Common myeloid progenitor, CD34-positive (primary cell): ENCODE results near the gene CDKN2C.
A peak's percentile ranks its signal among the peaks of the same experiment; 100 is the strongest.

Source experiments
- CTCF ChIA-PET: fragments of 350-600 bp; sonication (Branson Sonifier 250); formaldehyde crosslinking; loops from one replicate; lab custom pipeline; 2021; ENCODE audit warnings: antibody characterized with exemption; lab: Charles Lee
- POLR2A ChIA-PET: fragments of 350-600 bp; sonication (Branson Sonifier 250); formaldehyde crosslinking; loops from one replicate; lab custom pipeline; 2021; ENCODE audit warnings: antibody characterized with exemption; lab: Charles Lee
- DNase-seq, 3 donors: peaks; one replicate each; pipeline versions ENCODE4 v3.0.0 to v3.0.0-alpha.2; 2013
- H3K27ac ChIP-seq, 2 experiments: 1 replicate in 1 of 2; 2 replicates in 1 of 2; pipeline ENCODE4 v1.7.0; 2013; ENCODE audit warnings: inconsistent platforms in 2 of 2, low read length in 2 of 2, mild to moderate bottlenecking in 2 of 2, low read depth in 1 of 2, moderate library complexity in 1 of 2; ENCODE audit not compliant: severe bottlenecking in 2 of 2, insufficient read depth in 1 of 2, poor library complexity in 1 of 2
- H3K27me3 ChIP-seq, 5 experiments: replicated peaks in 2 of 5; 1 replicate in 3 of 5; 2 replicates in 2 of 5; pipeline versions ENCODE4 v1.6.1 to v1.7.0; 2013; ENCODE audit warnings: low read length in 4 of 5, mild to moderate bottlenecking in 2 of 5, moderate library complexity in 2 of 5, inconsistent platforms in 1 of 5; ENCODE audit not compliant: insufficient read depth in 5 of 5, control insufficient read depth in 4 of 5
- H3K36me3 ChIP-seq, 4 experiments: 1 replicate in 2 of 4; 2 replicates in 2 of 4; pipeline versions ENCODE4 v1.6.1 to v1.7.0; 2013; ENCODE audit warnings: low read length in 3 of 4, control low read depth in 1 of 4, mild to moderate bottlenecking in 1 of 4; ENCODE audit not compliant: control insufficient read depth in 4 of 4, insufficient read depth in 4 of 4
- H3K4me1 ChIP-seq, 4 experiments: 1 replicate in 3 of 4; 2 replicates in 1 of 4; pipeline versions ENCODE4 v1.6.1 to v1.7.1; 2013; ENCODE audit warnings: low read length in 3 of 4, mild to moderate bottlenecking in 3 of 4, control low read depth in 1 of 4, inconsistent platforms in 1 of 4, moderate library complexity in 1 of 4; ENCODE audit not compliant: control insufficient read depth in 4 of 4, insufficient read depth in 4 of 4; ENCODE audit errors: control extremely low read depth in 1 of 4
- H3K4me3 ChIP-seq, 7 experiments: 1 replicate in 4 of 7; 2 replicates in 3 of 7; pipeline versions ENCODE4 v1.5.1 to v1.7.0; 2013; ENCODE audit warnings: mild to moderate bottlenecking in 7 of 7, low read length in 6 of 7, moderate library complexity in 6 of 7, inconsistent platforms in 2 of 7, low read depth in 2 of 7, control low read depth in 1 of 7; ENCODE audit not compliant: insufficient read depth in 4 of 7, control insufficient read depth in 1 of 7; ENCODE audit errors: extremely low read depth in 1 of 7
- H3K9me3 ChIP-seq, 5 experiments: 1 replicate in 4 of 5; 2 replicates in 1 of 5; pipeline versions ENCODE4 v1.6.1 to v1.7.1; 2013; ENCODE audit warnings: low read length in 4 of 5, mild to moderate bottlenecking in 2 of 5, inconsistent platforms in 1 of 5, low read depth in 1 of 5, moderate library complexity in 1 of 5; ENCODE audit not compliant: control insufficient read depth in 4 of 5, insufficient read depth in 2 of 5; ENCODE audit errors: control extremely low read depth in 1 of 5
- WGBS: methylation state at CpG from one replicate; pipeline ENCODE4 v1.1.5; 2013; ENCODE audit not compliant: insufficient coverage; 5-methylcytosine and 5-hydroxymethylcytosine counted together

Gene CDKN2C

GRCh38 chr1:50968821-50969610 is 1.0 kb upstream of the CDKN2C start:
- peak overlapping the region; percentile 64 to 85 for H3K27ac ChIP-seq
- peaks cover 0 to 3% (median under 1%) of the 10 kb centered on the region in 4 experiments for H3K36me3 ChIP-seq
- peak; percentile 41 to 83 (median 70) for DNase-seq
- POLR2A ChIA-PET = interaction anchor here (1.5 to 2.1 kb wide), 3 partner anchors 8 to 9 kb away, joined by 6 to 7 read pairs (median 7); partner anchors contain the start of gene FAF1
- WGBS = under 1% methylated on average over 62 of the region's 65 CpGs
- CTCF ChIA-PET = interaction anchor here (0.6 to 3.4 kb wide), 4 partner anchors 9 to 40 kb away, joined by 3 to 20 read pairs (median 12); partner anchors contain the start of gene FAF1
- H3K4me1 ChIP-seq = peaks cover 8 to 41% (median 18%) of the 10 kb centered on the region in 4 experiments
- H3K9me3 ChIP-seq = no peaks in the 10 kb centered on the region
- peaks cover 0 to 3% (median 0%) of the 10 kb centered on the region in 5 experiments for H3K27me3 ChIP-seq
- peak overlapping the region; percentile 85 to 99 (median 97) for H3K4me3 ChIP-seq

GRCh38 chr1:50970509-50970887 is 453 bp downstream of the CDKN2C start:
- Histone ChIP-seq H3K27ac (peak overlapping the region; percentile 9 to 85), H3K9me3 (no peaks in the 10 kb centered on the region), H3K4me1 (peaks cover 8 to 41% (median 18%) of the 10 kb centered on the region in 4 experiments), H3K27me3 (peaks cover 0 to 4% (median 2%) of the 10 kb centered on the region in 5 experiments), H3K4me3 (peak overlapping the region; percentile 85 to 99 (median 97)), H3K36me3 (peaks cover 0 to 5% (median 1%) of the 10 kb centered on the region in 4 experiments)
- WGBS = 0% methylated on average over 1 of the region's 6 CpGs
- CTCF ChIA-PET = interaction anchor here (0.8 to 3.4 kb wide), 5 partner anchors 7 to 41 kb away, joined by 3 to 20 read pairs (median 11); partner anchors contain the start of gene FAF1
- no peak for DNase-seq
- POLR2A ChIA-PET = interaction anchor here (0.6 to 2.1 kb wide), 3 partner anchors 8 to 195 kb away, joined by 3 to 7 read pairs (median 3); partner anchors contain the start of gene FAF1

GRCh38 chr1:50970931-50971582 is 1.0 kb downstream of the CDKN2C start:
- H3K9me3 ChIP-seq = no peaks in the 10 kb centered on the region
- peaks cover 0 to 10% (median 4%) of the 10 kb centered on the region in 5 experiments for H3K27me3 ChIP-seq
- 22% methylated on average over 4 of the region's 7 CpGs for WGBS
- ChIA-PET POLR2A (interaction anchor here (2.1 kb wide), 1 partner anchor 11 kb away, joined by 7 read pairs; the partner anchor contains the start of gene FAF1), CTCF (interaction anchor here (0.6 to 3.0 kb wide), 5 partner anchors 10 to 42 kb away, joined by 3 to 20 read pairs (median 4); partner anchors contain the start of gene FAF1)
- H3K4me1 ChIP-seq = peaks cover 8 to 41% (median 18%) of the 10 kb centered on the region in 4 experiments
- no peak for DNase-seq
- H3K36me3 ChIP-seq = peaks cover 0 to 5% (median 1%) of the 10 kb centered on the region in 4 experiments
- H3K27ac ChIP-seq = peak overlapping the region; percentile 9 to 85
- peak overlapping the region in 6 of 7 experiments; percentile 27 to 98 (median 88) for H3K4me3 ChIP-seq

- peaks cover 12 to 48% (median 23%) of the 10 kb centered on the region in 4 experiments for H3K4me1 ChIP-seq
- H3K9me3 ChIP-seq = no peaks in the 10 kb centered on the region
- CTCF ChIA-PET = interaction anchor here (1.1 kb wide), 1 partner anchor 9 kb away, joined by 4 read pairs; no protein-coding TSS in a partner anchor
- POLR2A ChIA-PET = no interaction called here
- WGBS = no CpG with 5 or more reads among the region's 6 CpGs
- peak overlapping the region in 1 of 2 experiments; percentile 85 for H3K27ac ChIP-seq
- DNase-seq = no peak
- H3K27me3 ChIP-seq = peaks cover 0 to 18% (median 11%) of the 10 kb centered on the region in 5 experiments
- H3K4me3 ChIP-seq = peak overlapping the region in 1 of 7 experiments; percentile 3
- H3K36me3 ChIP-seq = peaks cover 0 to 5% (median 1%) of the 10 kb centered on the region in 4 experiments
Measured at GRCh38 chr1:50971748-50972305, 1.8 kb downstream of the CDKN2C start.

GRCh38 chr1:50972766-50973165 is 2.7 kb downstream of the CDKN2C start:
- WGBS = no CpG with 5 or more reads among the region's 1 CpG
- POLR2A ChIA-PET = no interaction called here
- CTCF ChIA-PET = no interaction called here
- H3K27me3 ChIP-seq = peaks cover 0 to 27% (median 16%) of the 10 kb centered on the region in 5 experiments
- H3K36me3 ChIP-seq = peaks cover 0 to 5% (median 1%) of the 10 kb centered on the region in 4 experiments
- peak in 1 of 3 donors; percentile 49 for DNase-seq
- H3K27ac ChIP-seq = peak overlapping the region in 1 of 2 experiments; percentile 16
- peaks cover 12 to 49% (median 28%) of the 10 kb centered on the region in 4 experiments for H3K4me1 ChIP-seq
- H3K4me3 ChIP-seq = peak overlapping the region in 1 of 7 experiments; percentile 45
- no peaks in the 10 kb centered on the region for H3K9me3 ChIP-seq

- ChIA-PET CTCF (no interaction called here), POLR2A (no interaction called here)
- WGBS = 80% methylated on average over 1 of the region's 1 CpG
- H3K27me3 ChIP-seq = peaks cover 0 to 31% (median 18%) of the 10 kb centered on the region in 5 experiments
- no peak overlapping the region for H3K4me3 ChIP-seq
- peaks cover 12 to 50% (median 32%) of the 10 kb centered on the region in 4 experiments for H3K4me1 ChIP-seq
- H3K36me3 ChIP-seq = peaks cover 0 to 5% (median 1%) of the 10 kb centered on the region in 4 experiments
- H3K9me3 ChIP-seq = no peaks in the 10 kb centered on the region
- DNase-seq = no peak
- no peak overlapping the region for H3K27ac ChIP-seq
Measured at GRCh38 chr1:50973255-50973654, 3.2 kb downstream of the CDKN2C start.
